Measurements from ENCODE around the gene HAND2.

GRCh38 chr4:173537613-173538147 is 7.7 kb upstream of the HAND2 start:
- TF ChIP-seq RAD21 (IDR thresholded peaks at IDR 0.05; ENCODE audit: low read depth) (no peak), EP300 (IDR thresholded peaks at IDR 0.05; ENCODE audit: borderline replicate concordance) (no peak), TAF1 (IDR thresholded peaks at IDR 0.05; ENCODE audit: low read depth) (no peak), CREB1 (IDR thresholded peaks at IDR 0.05; ENCODE audit: low read depth) (no peak), MAX (IDR thresholded peaks at IDR 0.05) (no peak), CEBPB (IDR thresholded peaks at IDR 0.05) (no peak), ZBTB7A (IDR thresholded peaks at IDR 0.05; ENCODE audit: low read depth) (no peak), EGR1 (IDR thresholded peaks at IDR 0.05) (no peak), REST (IDR thresholded peaks at IDR 0.05; ENCODE audit: low read depth) (no peak), TEAD4 (IDR thresholded peaks at IDR 0.05) (no peak), YY1 (IDR thresholded peaks at IDR 0.05; ENCODE audit: low read depth) (no peak), NFIC (IDR thresholded peaks at IDR 0.05) (no peak), TCF12 (IDR thresholded peaks at IDR 0.05; ENCODE audit: low read depth) (no peak), FOXM1 (IDR thresholded peaks at IDR 0.05; ENCODE audit: borderline replicate concordance, low read depth) (no peak)

All from Ishikawa (cell line).